ENCODE results near the gene DCC.

The DCC gene

GRCh38 chr18:52577795-52578194 is 237.8 kb downstream of the DCC start:
- no peak for DNase-seq (ENCODE audit: insufficient read length, low spot score)
- FAIRE-seq, result no peak

- FAIRE-seq (no peak), DNase-seq (ENCODE audit: insufficient read length, low spot score) (no peak)
Measured at GRCh38 chr18:52582061-52582460, 242.1 kb downstream of the DCC start.

GRCh38 chr18:52582516-52582915 is 242.5 kb downstream of the DCC start:
- DNase-seq (ENCODE audit: insufficient read length, low spot score) (no peak), FAIRE-seq (no peak)

GRCh38 chr18:52588931-52589330 is 248.9 kb downstream of the DCC start:
- FAIRE-seq, result no peak
- no peak for DNase-seq (ENCODE audit: insufficient read length, low spot score)

GRCh38 chr18:52596748-52597435 is 256.9 kb downstream of the DCC start:
- FAIRE-seq, result no peak

GRCh38 chr18:52598921-52599320 is 258.9 kb downstream of the DCC start:
- FAIRE-seq (no peak), DNase-seq (ENCODE audit: insufficient read length, low spot score) (no peak)

More at GRCh38 chr18:52596748-52597435, 256.9 kb downstream of the DCC start:
- DNase-seq (ENCODE audit: insufficient read length, low spot score), result no peak

- DNase-seq (ENCODE audit: insufficient read length, low spot score) (no peak), FAIRE-seq (no peak)
Measured at GRCh38 chr18:52602820-52603219, 262.8 kb downstream of the DCC start.

- DNase-seq (ENCODE audit: insufficient read length, low spot score) (no peak), FAIRE-seq (no peak)
Measured at GRCh38 chr18:52605345-52605744, 265.3 kb downstream of the DCC start.

- DNase-seq (ENCODE audit: insufficient read length, low spot score) (no peak), FAIRE-seq (no peak)
Measured at GRCh38 chr18:52607985-52608384, 268.0 kb downstream of the DCC start.

- no peak for FAIRE-seq
- DNase-seq (ENCODE audit: insufficient read length, low spot score), result no peak
Measured at GRCh38 chr18:52610451-52611115, 270.6 kb downstream of the DCC start.

- no peak for DNase-seq (ENCODE audit: insufficient read length, low spot score)
- FAIRE-seq, result no peak
Measured at GRCh38 chr18:52612406-52612805, 272.4 kb downstream of the DCC start.

GRCh38 chr18:52615321-52615720 is 275.3 kb downstream of the DCC start:
- no peak for FAIRE-seq
- DNase-seq (ENCODE audit: insufficient read length, low spot score), result no peak

- DNase-seq (ENCODE audit: insufficient read length, low spot score) (no peak), FAIRE-seq (no peak)
Measured at GRCh38 chr18:52615943-52616342, 275.9 kb downstream of the DCC start.

GRCh38 chr18:52617931-52618330 is 277.9 kb downstream of the DCC start:
- DNase-seq (ENCODE audit: insufficient read length, low spot score) (no peak), FAIRE-seq (no peak)

GRCh38 chr18:52620926-52621439 is 281.0 kb downstream of the DCC start:
- FAIRE-seq (no peak), DNase-seq (ENCODE audit: insufficient read length, low spot score) (no peak)

- DNase-seq (ENCODE audit: insufficient read length, low spot score) (no peak), FAIRE-seq (no peak)
Measured at GRCh38 chr18:52624702-52625101, 284.7 kb downstream of the DCC start.

- no peak for FAIRE-seq
- DNase-seq (ENCODE audit: insufficient read length, low spot score), result no peak
Measured at GRCh38 chr18:52636536-52636935, 296.5 kb downstream of the DCC start.

- FAIRE-seq, result no peak
Measured at GRCh38 chr18:52648201-52648600, 308.2 kb downstream of the DCC start.

GRCh38 chr18:52652391-52652790 is 312.4 kb downstream of the DCC start:
- no peak for DNase-seq (ENCODE audit: insufficient read length, low spot score)

More at GRCh38 chr18:52648201-52648600, 308.2 kb downstream of the DCC start:
- no peak for DNase-seq (ENCODE audit: insufficient read length, low spot score)

GRCh38 chr18:52657043-52657805 is 317.2 kb downstream of the DCC start:
- no peak for FAIRE-seq
- DNase-seq (ENCODE audit: insufficient read length, low spot score), result no peak

More at GRCh38 chr18:52652391-52652790, 312.4 kb downstream of the DCC start:
- no peak for FAIRE-seq

- no peak for FAIRE-seq
- DNase-seq (ENCODE audit: insufficient read length, low spot score), result no peak
Measured at GRCh38 chr18:52667463-52668065, 327.6 kb downstream of the DCC start.
